DMS 273 treated with DMSO at 0.1 percent for 48 hours (cell line): Measurements from ENCODE around the gene TMEM18.

Experiments used
- DNase-seq: peaks from one replicate; lab custom pipeline; 2025; lab: John Stamatoyannopoulos, UW

The TMEM18 gene

GRCh38 chr2:650343-651310 lies 26.6 kb downstream of the TMEM18 start:
- DNase-seq = no peak

- DNase-seq = no peak
Measured at GRCh38 chr2:649426-650342, 27.5 kb downstream of the TMEM18 start.

GRCh38 chr2:648476-649424 lies 28.5 kb downstream of the TMEM18 start:
- no peak for DNase-seq

GRCh38 chr2:647691-648231 lies 29.4 kb downstream of the TMEM18 start:
- no peak for DNase-seq

- no peak for DNase-seq
Measured at GRCh38 chr2:647003-647560, 30.1 kb downstream of the TMEM18 start.

- no peak for DNase-seq
Measured at GRCh38 chr2:644871-645270, 32.3 kb downstream of the TMEM18 start.

GRCh38 chr2:643761-644160 lies 33.4 kb downstream of the TMEM18 start:
- no peak for DNase-seq

GRCh38 chr2:643334-643733 lies 33.9 kb downstream of the TMEM18 start:
- DNase-seq = no peak

GRCh38 chr2:641872-642815 lies 35.1 kb downstream of the TMEM18 start:
- no peak for DNase-seq

- no peak for DNase-seq
Measured at GRCh38 chr2:641164-641871, 35.9 kb downstream of the TMEM18 start.

- DNase-seq = no peak
Measured at GRCh38 chr2:639703-640102, 37.5 kb downstream of the TMEM18 start.

- DNase-seq = no peak
Measured at GRCh38 chr2:637804-638203, 39.4 kb downstream of the TMEM18 start.

- no peak for DNase-seq
Measured at GRCh38 chr2:637406-637776, 39.8 kb downstream of the TMEM18 start.

GRCh38 chr2:636641-637405 lies 40.4 kb downstream of the TMEM18 start:
- DNase-seq = no peak

GRCh38 chr2:635687-636621 lies 41.3 kb downstream of the TMEM18 start:
- DNase-seq = no peak

- no peak for DNase-seq
Measured at GRCh38 chr2:634636-635388, 42.4 kb downstream of the TMEM18 start.

GRCh38 chr2:634041-634440 lies 43.2 kb downstream of the TMEM18 start:
- DNase-seq = no peak
